NCI-H2029 (cell line): Measurements from ENCODE around the gene MAPK13.
"Not testable (repeated sequence)": the region's sequence is repeated elsewhere in the genome, so short reads cannot be mapped to it uniquely, and the experiment has no call there.

ENCODE experiments used
- DNase-seq: peaks from one replicate; lab custom pipeline; 2025; lab: John Stamatoyannopoulos, UW

Gene MAPK13

GRCh38 chr6:36127462-36128016 lies 2.8 kb upstream of the MAPK13 start:
- no peak for DNase-seq

GRCh38 chr6:36128073-36128472 lies 2.2 kb upstream of the MAPK13 start:
- DNase-seq: no peak

- DNase-seq: no peak
Measured at GRCh38 chr6:36128793-36129192, 1.5 kb upstream of the MAPK13 start.

GRCh38 chr6:36129334-36129733 lies 979 bp upstream of the MAPK13 start:
- not testable (repeated sequence) for DNase-seq

GRCh38 chr6:36130667-36131510 lies 576 bp downstream of the MAPK13 start:
- DNase-seq: peak; percentile 74

- DNase-seq: peak; percentile 90
Measured at GRCh38 chr6:36131511-36132245, 1.4 kb downstream of the MAPK13 start.

- DNase-seq: no peak
Measured at GRCh38 chr6:36132246-36132895, 2.1 kb downstream of the MAPK13 start.

GRCh38 chr6:36133148-36133547 lies 2.8 kb downstream of the MAPK13 start:
- DNase-seq: no peak

GRCh38 chr6:36133912-36134311 lies 3.6 kb downstream of the MAPK13 start:
- no peak for DNase-seq

GRCh38 chr6:36135053-36135731 lies 4.9 kb downstream of the MAPK13 start:
- no peak for DNase-seq

- DNase-seq: no peak
Measured at GRCh38 chr6:36136034-36136433, 5.7 kb downstream of the MAPK13 start.

- no peak for DNase-seq
Measured at GRCh38 chr6:36136551-36136950, 6.2 kb downstream of the MAPK13 start.

- DNase-seq: no peak
Measured at GRCh38 chr6:36138667-36139066, 8.4 kb downstream of the MAPK13 start.

- DNase-seq: no peak
Measured at GRCh38 chr6:36139431-36139830, 9.1 kb downstream of the MAPK13 start.

GRCh38 chr6:36139991-36140710 lies 9.8 kb downstream of the MAPK13 start:
- no peak for DNase-seq

- no peak for DNase-seq
Measured at GRCh38 chr6:36141091-36141490, 10.8 kb downstream of the MAPK13 start.

- DNase-seq: no peak
Measured at GRCh38 chr6:36141961-36142360, 11.6 kb downstream of the MAPK13 start.

GRCh38 chr6:36142971-36143838 lies 12.9 kb downstream of the MAPK13 start:
- DNase-seq: no peak

GRCh38 chr6:36145495-36145894 lies 15.2 kb downstream of the MAPK13 start:
- no peak for DNase-seq

GRCh38 chr6:36147294-36147693 lies 17.0 kb downstream of the MAPK13 start:
- DNase-seq: no peak
